ENCODE results near the gene ATP12A. TPM values are rescaled to one million over a fixed set of nuclear protein-coding genes. Genes with fewer than 3 reads are reported as not detected.

The ATP12A gene
- total and polyA plus RNA-seq, 2 of the 8 experiments (the other 6 are each of a cell fraction or from before 2014, with no cell fraction given): 0.80 to 1.3 TPM

DNA sequence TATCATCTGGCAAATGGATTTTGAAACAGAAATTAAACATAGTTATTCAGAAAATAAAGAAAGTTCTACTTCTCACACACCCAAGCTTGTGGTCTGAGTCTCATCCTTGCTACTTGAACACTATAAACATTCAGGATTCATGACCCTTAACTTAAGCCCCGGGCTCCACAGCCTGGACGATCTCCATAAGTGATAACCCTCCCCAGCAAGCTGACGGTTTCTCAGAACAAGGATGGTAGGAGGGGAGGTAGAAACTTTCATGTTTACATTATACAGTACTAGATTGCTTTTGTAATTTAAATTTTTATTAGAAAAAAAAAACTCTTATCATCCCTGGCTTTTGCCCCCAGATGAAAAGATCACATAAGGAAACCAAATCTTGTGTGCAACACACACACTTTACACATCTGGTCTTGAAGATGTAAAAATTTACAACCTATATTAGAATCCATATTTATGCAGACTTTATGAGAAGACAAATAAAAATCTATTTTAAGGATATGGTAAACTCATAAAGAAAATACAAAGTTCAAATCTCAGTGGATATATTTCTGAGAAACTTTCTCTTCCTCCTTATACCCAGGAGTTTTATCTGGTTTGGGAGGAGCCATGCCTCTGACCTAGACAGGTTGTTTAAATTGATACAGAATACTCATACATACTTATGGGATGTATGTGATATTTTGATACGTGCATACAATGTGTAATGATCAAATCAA, 20.0 kb upstream of the ATP12A start:
- Histone ChIP-seq H3K4me1 (replicated peaks in 1 of 4; ENCODE audit: control insufficient read depth in 3 of 4, insufficient read depth in 4 of 4, low read length in 3 of 4) (no peaks in the 10 kb centered on the region), H3K18ac (ENCODE audit: extremely low read depth, low read length) (no peak overlapping the region), H3K36me3 (ENCODE audit: control insufficient read depth in 2 of 4, insufficient read depth in 4 of 4, low read length in 3 of 4) (no peaks in the 10 kb centered on the region), H3K4me2 (ENCODE audit: insufficient read depth in 1 of 2, low read depth in 2 of 2, low read length in 2 of 2) (no peak overlapping the region), H2BK120ac (replicated peaks; ENCODE audit: low read depth, low read length) (no peak overlapping the region), H3K9me3 (ENCODE audit: insufficient read depth in 2 of 2, low read depth in 1 of 2, low read length in 1 of 2) (no peaks in the 10 kb centered on the region), H2AK5ac (ENCODE audit: low read depth, low read length) (no peak overlapping the region), H3K9ac (replicated peaks in 1 of 4; ENCODE audit: extremely low read depth in 1 of 4, low read depth in 3 of 4, low read length in 3 of 4) (no peak overlapping the region), H3K56ac (replicated peaks; ENCODE audit: insufficient read length, low read depth, low read length) (no peak overlapping the region), H2BK20ac (ENCODE audit: low read length) (no peak overlapping the region), H3K23me2 (ENCODE audit: low read depth, low read length) (no peaks in the 10 kb centered on the region), H3K4me3 (ENCODE audit: extremely low read depth in 1 of 4, insufficient read depth in 2 of 4, low read depth in 3 of 4, low read length in 4 of 4) (no peak overlapping the region), H3K4ac (replicated peaks; ENCODE audit: insufficient read length, low read depth, low read length) (no peak overlapping the region), H3K27ac (ENCODE audit: low read depth, low read length) (no peak overlapping the region), H2AFZ (ENCODE audit: low read length) (no peak overlapping the region), H2BK15ac (ENCODE audit: low read length) (no peak overlapping the region), H3K79me1 (ENCODE audit: low read depth, low read length) (no peaks in the 10 kb centered on the region), H4K91ac (replicated peaks; ENCODE audit: insufficient read length, low read length) (no peak overlapping the region), H3K27me3 (replicated peaks in 1 of 4; ENCODE audit: control insufficient read depth in 3 of 4, extremely low read depth in 1 of 4, insufficient read depth in 3 of 4, low read length in 3 of 4) (no peaks in the 10 kb centered on the region), H3K23ac (ENCODE audit: insufficient read length) (no peak overlapping the region), H2BK5ac (ENCODE audit: low read depth, low read length) (no peak overlapping the region), H4K5ac (ENCODE audit: insufficient read length, low read depth, low read length) (no peak overlapping the region), H3K79me2 (ENCODE audit: control insufficient read depth in 1 of 2, insufficient read depth in 2 of 2, low read length in 2 of 2) (no peaks in the 10 kb centered on the region), H4K8ac (ENCODE audit: extremely low read depth, insufficient read depth, low read length) (no peak overlapping the region), H2BK12ac (ENCODE audit: low read depth, low read length) (no peak overlapping the region), H3K14ac (ENCODE audit: insufficient read length) (no peak overlapping the region), H4K20me1 (replicated peaks in 1 of 2; ENCODE audit: control insufficient read depth in 1 of 2, insufficient read depth in 2 of 2, low read length in 2 of 2) (no peaks in the 10 kb centered on the region)
- no peak for TF ChIP-seq TBP (IDR thresholded peaks at IDR 0.05; ENCODE audit: low read depth, low read length)
- TF ChIP-seq, protein P1, sequence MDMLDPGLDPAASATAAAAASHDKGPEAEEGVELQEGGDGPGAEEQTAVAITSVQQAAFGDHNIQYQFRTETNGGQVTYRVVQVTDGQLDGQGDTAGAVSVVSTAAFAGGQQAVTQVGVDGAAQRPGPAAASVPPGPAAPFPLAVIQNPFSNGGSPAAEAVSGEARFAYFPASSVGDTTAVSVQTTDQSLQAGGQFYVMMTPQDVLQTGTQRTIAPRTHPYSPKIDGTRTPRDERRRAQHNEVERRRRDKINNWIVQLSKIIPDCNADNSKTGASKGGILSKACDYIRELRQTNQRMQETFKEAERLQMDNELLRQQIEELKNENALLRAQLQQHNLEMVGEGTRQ (IDR thresholded peaks at IDR 0.05; ENCODE audit: low read length): no peak
- no peak for TF ChIP-seq KDM4A (IDR thresholded peaks at IDR 0.05; ENCODE audit: low read depth, low read length, severe bottlenecking)
- TF ChIP-seq, protein P2, sequence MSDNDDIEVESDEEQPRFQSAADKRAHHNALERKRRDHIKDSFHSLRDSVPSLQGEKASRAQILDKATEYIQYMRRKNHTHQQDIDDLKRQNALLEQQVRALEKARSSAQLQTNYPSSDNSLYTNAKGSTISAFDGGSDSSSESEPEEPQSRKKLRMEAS (IDR thresholded peaks at IDR 0.05): no peak
- TF ChIP-seq CEBPB (IDR thresholded peaks at IDR 0.05; ENCODE audit: low read depth, low read length): no peak
- no peak for TF ChIP-seq GABPA (IDR thresholded peaks at IDR 0.05; ENCODE audit: borderline replicate concordance, insufficient read depth, low read length)
- ChIA-PET CTCF (ENCODE audit: partially characterized antibody) (interaction anchor here (0.9 to 4.9 kb wide), 7 partner anchors 10 to 54 kb away, joined by 3 to 24 read pairs (median 3); no protein-coding TSS in a partner anchor), POLR2A (ENCODE audit: partially characterized antibody) (interaction anchor here (0.9 kb wide), 1 partner anchor 10 kb away, joined by 3 read pairs; no protein-coding TSS in a partner anchor)
- no peak for FAIRE-seq
- 92% methylated on average over 4 of the region's 4 CpGs; no CpG with 5 or more reads in 1 of the 2 experiments for WGBS, 2 experiments (ENCODE audit: extremely low coverage in 1 of 2, insufficient coverage in 1 of 2, insufficient read length in 1 of 2, insufficient replicate concordance in 2 of 2, low coverage in 1 of 2, low lambda C conversion rate in 2 of 2, missing lambda C conversion rate in 1 of 2)
- DNase-seq (ENCODE audit: low read depth in 1 of 2, low spot score in 2 of 2): no peak

Measured in H1 (cell line).